Hepatocyte (in vitro differentiated cells): ENCODE data around the gene FBXW2.

ENCODE experiments used
- EZH2 ChIP-seq: fragments of 200-600 bp; sonication (generic); IDR thresholded peaks from 2 replicates; pipeline ENCODE4 v1.6.1; 2016; ENCODE audit warnings: antibody characterized with exemption, mild to moderate bottlenecking, borderline replicate concordance
- EZH2phosphoT487 ChIP-seq: fragments of 200-600 bp; sonication (generic); IDR thresholded peaks from one replicate; pipeline ENCODE4 v1.6.1; 2018; ENCODE audit warnings: antibody characterized with exemption, mild to moderate bottlenecking, low read depth, moderate library complexity; ENCODE audit not compliant: unreplicated experiment, severe bottlenecking
- TF ChIP-seq, protein P1 (sequence below): fragments of 200-600 bp; sonication (generic); IDR thresholded peaks from 2 replicates; pipeline ENCODE4 v1.5.1; 2016; ENCODE audit warnings: antibody characterized with exemption, mild to moderate bottlenecking; ENCODE audit not compliant: poor library complexity

DNA sequence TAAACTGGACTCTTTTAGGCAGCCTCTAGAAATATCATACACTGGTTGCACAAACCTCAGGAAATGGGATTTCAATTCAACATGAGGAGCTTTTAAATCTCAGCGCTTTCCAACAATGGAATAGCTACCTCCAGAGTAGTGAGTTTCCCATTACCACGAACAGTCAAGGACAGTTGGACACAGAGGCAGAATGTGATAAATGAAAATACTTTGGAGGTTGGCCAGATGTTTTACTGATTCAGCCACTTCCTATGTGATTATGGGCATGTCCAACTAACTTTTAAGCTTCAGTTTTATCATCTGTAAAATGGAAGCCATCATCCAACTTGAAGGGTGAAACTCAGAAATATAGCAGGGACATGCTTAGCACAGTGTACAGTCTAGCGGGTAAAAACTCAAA, 2.1 kb downstream of the FBXW2 start:
- TF ChIP-seq, protein P1, sequence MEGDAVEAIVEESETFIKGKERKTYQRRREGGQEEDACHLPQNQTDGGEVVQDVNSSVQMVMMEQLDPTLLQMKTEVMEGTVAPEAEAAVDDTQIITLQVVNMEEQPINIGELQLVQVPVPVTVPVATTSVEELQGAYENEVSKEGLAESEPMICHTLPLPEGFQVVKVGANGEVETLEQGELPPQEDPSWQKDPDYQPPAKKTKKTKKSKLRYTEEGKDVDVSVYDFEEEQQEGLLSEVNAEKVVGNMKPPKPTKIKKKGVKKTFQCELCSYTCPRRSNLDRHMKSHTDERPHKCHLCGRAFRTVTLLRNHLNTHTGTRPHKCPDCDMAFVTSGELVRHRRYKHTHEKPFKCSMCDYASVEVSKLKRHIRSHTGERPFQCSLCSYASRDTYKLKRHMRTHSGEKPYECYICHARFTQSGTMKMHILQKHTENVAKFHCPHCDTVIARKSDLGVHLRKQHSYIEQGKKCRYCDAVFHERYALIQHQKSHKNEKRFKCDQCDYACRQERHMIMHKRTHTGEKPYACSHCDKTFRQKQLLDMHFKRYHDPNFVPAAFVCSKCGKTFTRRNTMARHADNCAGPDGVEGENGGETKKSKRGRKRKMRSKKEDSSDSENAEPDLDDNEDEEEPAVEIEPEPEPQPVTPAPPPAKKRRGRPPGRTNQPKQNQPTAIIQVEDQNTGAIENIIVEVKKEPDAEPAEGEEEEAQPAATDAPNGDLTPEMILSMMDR: no peak
- TF ChIP-seq EZH2phosphoT487 (no peak), EZH2 (no peak)
